NCI-H1930 (cell line): ENCODE results near the gene CLEC4G.

ENCODE experiments used
- DNase-seq, 2 experiments: peaks; one replicate each; lab custom pipeline; 2025; lab: John Stamatoyannopoulos, UW

CLEC4G gene

GRCh38 chr19:7697721-7698287, 34.1 kb downstream of the CLEC4G start:
- no peak for DNase-seq

- no peak for DNase-seq
Observed at GRCh38 chr19:7694499-7694898, 37.4 kb downstream of the CLEC4G start.

GRCh38 chr19:7692417-7693088, 39.4 kb downstream of the CLEC4G start:
- no peak for DNase-seq

GRCh38 chr19:7691497-7691896, 40.4 kb downstream of the CLEC4G start:
- no peak for DNase-seq

GRCh38 chr19:7690779-7691258, 41.1 kb downstream of the CLEC4G start:
- DNase-seq, result no peak

GRCh38 chr19:7689165-7689564, 42.7 kb downstream of the CLEC4G start:
- no peak for DNase-seq

GRCh38 chr19:7687177-7687576, 44.7 kb downstream of the CLEC4G start:
- no peak for DNase-seq

GRCh38 chr19:7685546-7686445, 46.1 kb downstream of the CLEC4G start:
- DNase-seq, result no peak

- no peak for DNase-seq
Observed at GRCh38 chr19:7682175-7682855, 49.6 kb downstream of the CLEC4G start.

GRCh38 chr19:7681340-7682174, 50.4 kb downstream of the CLEC4G start:
- DNase-seq, result peak; percentile 22 to 24

- DNase-seq, result peak; percentile 60 to 81
Observed at GRCh38 chr19:7680606-7681339, 51.1 kb downstream of the CLEC4G start, which contains the start of gene TRAPPC5. TSS of gene TRAPPC5 (plus strand) at chr19:7680833. CDS start at chr19:7682254, 1,421 bp downstream.

- no peak for DNase-seq
Observed at GRCh38 chr19:7679771-7680605, 51.9 kb downstream of the CLEC4G start.

GRCh38 chr19:7678971-7679751, 52.7 kb downstream of the CLEC4G start:
- peak in 1 of 2 experiments; percentile 17 for DNase-seq
